HEK293 (cell line): ENCODE measurements around the gene RHBDD1.
"Not testable (repeated sequence)": the region's sequence is repeated elsewhere in the genome, so short reads cannot be mapped to it uniquely, and the experiment has no call there.

Experiments used
- CTCF ChIA-PET: fragments of 350-600 bp; formaldehyde crosslinking; extraction: SDS; loops from one replicate; lab custom pipeline; 2021; ENCODE audit warnings: antibody characterized with exemption; lab: Yijun Ruan, JAX
- POLR2A ChIA-PET: fragments of 300-600 bp; formaldehyde crosslinking; extraction: SDS; loops from one replicate; lab custom pipeline; 2020; ENCODE audit warnings: antibody characterized with exemption, inconsistent platforms; lab: Yijun Ruan, JAX
- H3K27ac ChIP-seq: fragments of 200-500 bp; sonication (Bioruptor generic); 2 replicates; pipeline ENCODE4 v1.5.1; 2014; ENCODE audit warnings: low read depth, low read length, control low read depth, inconsistent platforms; ENCODE audit errors: extremely low read depth
- H3K36me3 ChIP-seq, 2 experiments: fragments of 200-500 bp in 1 of 2; sonication (Bioruptor generic) in 1 of 2; 1 replicate in 1 of 2; 2 replicates in 1 of 2; pipeline ENCODE4 v1.5.1; 2014 to 2017; ENCODE audit warnings: inconsistent platforms in 2 of 2, low read length in 2 of 2; ENCODE audit not compliant: control insufficient read depth in 2 of 2, insufficient read depth in 1 of 2
- H3K4me1 ChIP-seq: fragments of 200-500 bp; sonication (Bioruptor generic); 2 replicates; pipeline ENCODE4 v1.5.1; 2014; ENCODE audit warnings: mild to moderate bottlenecking, low read length, inconsistent platforms; ENCODE audit not compliant: control insufficient read depth, insufficient read depth
- H3K4me3 ChIP-seq: 2 replicates; pipeline ENCODE4 v1.5.1; 2011; ENCODE audit warnings: low read depth, mild to moderate bottlenecking, control low read depth, low read length, moderate library complexity
- H3K9me3 ChIP-seq: fragments of 200-500 bp; sonication (Bioruptor generic); 2 replicates; pipeline ENCODE4 v1.5.1; 2014; ENCODE audit warnings: low read depth, low read length, inconsistent platforms; ENCODE audit not compliant: control insufficient read depth, insufficient read depth
- RBAK ChIP-seq: fragments of 450-650 bp; formaldehyde crosslinking; IDR thresholded peaks from 2 replicates; pipeline ENCODE4 v1.5.1; 2016; ENCODE audit warnings: missing biosample characterization, missing genetic modification characterization
- TRIM28 ChIP-seq: IDR thresholded peaks from 2 replicates; pipeline ENCODE4 v1.6.1; 2011; ENCODE audit warnings: low read length, control low read depth, borderline replicate concordance
- ZBTB7A ChIP-seq: fragments of 450-650 bp; formaldehyde crosslinking; IDR thresholded peaks from 2 replicates; pipeline ENCODE4 v1.5.1; 2016; ENCODE audit warnings: low read depth, missing biosample characterization, missing genetic modification characterization
- ZNF133 ChIP-seq: fragments of 450-650 bp; formaldehyde crosslinking; IDR thresholded peaks from 2 replicates; pipeline ENCODE4 v1.5.1; 2016; ENCODE audit warnings: missing biosample characterization, missing genetic modification characterization
- ZNF184 ChIP-seq: fragments of 450-650 bp; IDR thresholded peaks from 2 replicates; pipeline ENCODE4 v1.5.1; 2018; ENCODE audit warnings: missing biosample characterization, mild to moderate bottlenecking, missing genetic modification characterization
- ZNF239 ChIP-seq: fragments of 450-650 bp; formaldehyde crosslinking; IDR thresholded peaks from 2 replicates; pipeline ENCODE4 v1.5.1; 2016; ENCODE audit warnings: missing biosample characterization, missing genetic modification characterization
- ZNF350 ChIP-seq: fragments of 450-650 bp; formaldehyde crosslinking; IDR thresholded peaks from 2 replicates; pipeline ENCODE4 v1.5.0; 2017; ENCODE audit warnings: missing biosample characterization, mild to moderate bottlenecking, missing genetic modification characterization
- ZNF654 ChIP-seq: fragments of 450-650 bp; formaldehyde crosslinking; IDR thresholded peaks from 2 replicates; pipeline ENCODE4 v1.5.1; 2016; ENCODE audit warnings: low read depth, missing biosample characterization, missing genetic modification characterization
- ZNF707 ChIP-seq: fragments of 450-650 bp; formaldehyde crosslinking; IDR thresholded peaks from 2 replicates; pipeline ENCODE4 v1.5.1; 2016; ENCODE audit warnings: missing biosample characterization, missing genetic modification characterization
- ZNF747 ChIP-seq: fragments of 450-650 bp; formaldehyde crosslinking; IDR thresholded peaks from 2 replicates; pipeline ENCODE4 v1.5.1; 2016; ENCODE audit warnings: missing biosample characterization, missing genetic modification characterization
- ZNF830 ChIP-seq: fragments of 450-650 bp; IDR thresholded peaks from 2 replicates; pipeline ENCODE4 v1.5.0; 2018; ENCODE audit warnings: missing biosample characterization, missing genetic modification characterization, low read depth, mild to moderate bottlenecking, moderate library complexity
- TF ChIP-seq, protein P1 (sequence below): fragments of 450-650 bp; formaldehyde crosslinking; IDR thresholded peaks from 2 replicates; pipeline ENCODE4 v1.5.0; 2017; ENCODE audit warnings: missing biosample characterization, missing genetic modification characterization, borderline replicate concordance
- TF ChIP-seq, protein P2 (sequence below): fragments of 450-650 bp; formaldehyde crosslinking; IDR thresholded peaks from 2 replicates; pipeline ENCODE4 v1.5.1; 2016; ENCODE audit warnings: missing biosample characterization, missing genetic modification characterization
- TF ChIP-seq, protein P3 (sequence below): fragments of 450-650 bp; formaldehyde crosslinking; IDR thresholded peaks from 2 replicates; pipeline ENCODE4 v1.5.1; 2016; ENCODE audit warnings: missing biosample characterization, missing genetic modification characterization
- TF ChIP-seq, protein P4 (sequence below): fragments of 450-650 bp; formaldehyde crosslinking; IDR thresholded peaks from 2 replicates; pipeline ENCODE4 v1.5.1; 2017; ENCODE audit warnings: missing biosample characterization, missing genetic modification characterization

RHBDD1 gene

DNA sequence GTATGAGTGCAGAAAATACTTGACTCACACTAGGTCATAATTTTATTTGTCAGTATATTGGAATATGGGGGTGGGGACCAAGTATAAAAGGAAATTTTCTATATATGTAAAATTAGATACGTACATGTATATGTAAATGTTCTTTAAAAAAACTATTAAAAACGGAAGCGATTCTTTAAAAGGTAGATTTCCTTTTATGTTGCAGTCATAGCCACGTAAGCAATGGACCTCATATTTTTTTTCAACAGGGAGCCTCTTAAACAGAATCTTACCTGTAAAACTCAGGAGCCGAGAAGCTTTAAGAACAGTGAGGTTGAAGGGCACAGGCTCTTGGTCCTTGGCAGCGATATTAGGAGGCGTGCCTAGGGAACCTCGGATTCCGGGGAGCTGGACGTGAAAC, 3.3 kb downstream of the RHBDD1 start (continued):
- TF ChIP-seq, protein P1, sequence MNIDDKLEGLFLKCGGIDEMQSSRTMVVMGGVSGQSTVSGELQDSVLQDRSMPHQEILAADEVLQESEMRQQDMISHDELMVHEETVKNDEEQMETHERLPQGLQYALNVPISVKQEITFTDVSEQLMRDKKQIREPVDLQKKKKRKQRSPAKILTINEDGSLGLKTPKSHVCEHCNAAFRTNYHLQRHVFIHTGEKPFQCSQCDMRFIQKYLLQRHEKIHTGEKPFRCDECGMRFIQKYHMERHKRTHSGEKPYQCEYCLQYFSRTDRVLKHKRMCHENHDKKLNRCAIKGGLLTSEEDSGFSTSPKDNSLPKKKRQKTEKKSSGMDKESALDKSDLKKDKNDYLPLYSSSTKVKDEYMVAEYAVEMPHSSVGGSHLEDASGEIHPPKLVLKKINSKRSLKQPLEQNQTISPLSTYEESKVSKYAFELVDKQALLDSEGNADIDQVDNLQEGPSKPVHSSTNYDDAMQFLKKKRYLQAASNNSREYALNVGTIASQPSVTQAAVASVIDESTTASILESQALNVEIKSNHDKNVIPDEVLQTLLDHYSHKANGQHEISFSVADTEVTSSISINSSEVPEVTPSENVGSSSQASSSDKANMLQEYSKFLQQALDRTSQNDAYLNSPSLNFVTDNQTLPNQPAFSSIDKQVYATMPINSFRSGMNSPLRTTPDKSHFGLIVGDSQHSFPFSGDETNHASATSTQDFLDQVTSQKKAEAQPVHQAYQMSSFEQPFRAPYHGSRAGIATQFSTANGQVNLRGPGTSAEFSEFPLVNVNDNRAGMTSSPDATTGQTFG (tag by site-specific recombination), result no peak
- TF ChIP-seq ZNF133 (tag by site-specific recombination), result no peak
- TF ChIP-seq, protein P2, sequence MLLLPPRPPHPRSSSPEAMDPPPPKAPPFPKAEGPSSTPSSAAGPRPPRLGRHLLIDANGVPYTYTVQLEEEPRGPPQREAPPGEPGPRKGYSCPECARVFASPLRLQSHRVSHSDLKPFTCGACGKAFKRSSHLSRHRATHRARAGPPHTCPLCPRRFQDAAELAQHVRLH, result no peak
- no peak for TF ChIP-seq RBAK (tag by site-specific recombination)
- no peak for TF ChIP-seq ZBTB7A (tag by site-specific recombination)

DNA sequence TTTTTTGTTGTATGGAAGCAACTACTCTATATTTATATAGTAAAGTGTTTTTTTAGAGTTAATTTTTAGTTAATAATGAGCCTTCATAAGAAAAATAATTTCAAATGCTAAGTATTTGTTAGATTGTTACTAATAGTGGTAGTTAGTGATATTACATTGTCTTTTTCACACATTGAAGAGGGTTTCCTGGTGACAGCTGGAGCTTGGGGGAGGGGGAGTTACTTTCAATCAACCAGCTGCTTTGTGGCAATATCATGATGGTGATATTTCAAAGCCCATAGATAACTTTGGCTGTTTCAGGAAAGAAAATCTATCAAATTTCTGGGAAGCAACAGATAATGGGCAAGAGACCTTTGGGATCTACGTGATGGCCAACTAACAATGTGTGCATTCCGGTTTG, 4.1 kb downstream of the RHBDD1 start:
- no peak overlapping the region for H3K4me3 ChIP-seq
- POLR2A ChIA-PET, result no interaction called here
- TF ChIP-seq TRIM28 (no peak), ZNF350 (tag by site-specific recombination) (no peak), ZNF239 (tag by site-specific recombination) (no peak), ZNF654 (tag by site-specific recombination) (no peak), ZNF707 (tag by site-specific recombination) (no peak), ZNF747 (no peak), ZNF830 (no peak), ZNF184 (tag by site-specific recombination) (no peak)
- TF ChIP-seq, protein P3, sequence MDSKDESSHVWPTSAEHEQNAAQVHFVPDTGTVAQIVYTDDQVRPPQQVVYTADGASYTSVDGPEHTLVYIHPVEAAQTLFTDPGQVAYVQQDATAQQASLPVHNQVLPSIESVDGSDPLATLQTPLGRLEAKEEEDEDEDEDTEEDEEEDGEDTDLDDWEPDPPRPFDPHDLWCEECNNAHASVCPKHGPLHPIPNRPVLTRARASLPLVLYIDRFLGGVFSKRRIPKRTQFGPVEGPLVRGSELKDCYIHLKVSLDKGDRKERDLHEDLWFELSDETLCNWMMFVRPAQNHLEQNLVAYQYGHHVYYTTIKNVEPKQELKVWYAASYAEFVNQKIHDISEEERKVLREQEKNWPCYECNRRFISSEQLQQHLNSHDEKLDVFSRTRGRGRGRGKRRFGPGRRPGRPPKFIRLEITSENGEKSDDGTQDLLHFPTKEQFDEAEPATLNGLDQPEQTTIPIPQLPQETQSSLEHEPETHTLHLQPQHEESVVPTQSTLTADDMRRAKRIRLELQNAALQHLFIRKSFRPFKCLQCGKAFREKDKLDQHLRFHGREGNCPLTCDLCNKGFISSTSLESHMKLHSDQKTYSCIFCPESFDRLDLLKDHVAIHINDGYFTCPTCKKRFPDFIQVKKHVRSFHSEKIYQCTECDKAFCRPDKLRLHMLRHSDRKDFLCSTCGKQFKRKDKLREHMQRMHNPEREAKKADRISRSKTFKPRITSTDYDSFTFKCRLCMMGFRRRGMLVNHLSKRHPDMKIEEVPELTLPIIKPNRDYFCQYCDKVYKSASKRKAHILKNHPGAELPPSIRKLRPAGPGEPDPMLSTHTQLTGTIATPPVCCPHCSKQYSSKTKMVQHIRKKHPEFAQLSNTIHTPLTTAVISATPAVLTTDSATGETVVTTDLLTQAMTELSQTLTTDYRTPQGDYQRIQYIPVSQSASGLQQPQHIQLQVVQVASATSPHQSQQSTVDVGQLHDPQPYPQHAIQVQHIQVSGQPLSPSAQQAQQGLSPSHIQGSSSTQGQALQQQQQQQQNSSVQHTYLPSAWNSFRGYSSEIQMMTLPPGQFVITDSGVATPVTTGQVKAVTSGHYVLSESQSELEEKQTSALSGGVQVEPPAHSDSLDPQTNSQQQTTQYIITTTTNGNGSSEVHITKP (tag by site-specific recombination), result no peak
- TF ChIP-seq, protein P4, sequence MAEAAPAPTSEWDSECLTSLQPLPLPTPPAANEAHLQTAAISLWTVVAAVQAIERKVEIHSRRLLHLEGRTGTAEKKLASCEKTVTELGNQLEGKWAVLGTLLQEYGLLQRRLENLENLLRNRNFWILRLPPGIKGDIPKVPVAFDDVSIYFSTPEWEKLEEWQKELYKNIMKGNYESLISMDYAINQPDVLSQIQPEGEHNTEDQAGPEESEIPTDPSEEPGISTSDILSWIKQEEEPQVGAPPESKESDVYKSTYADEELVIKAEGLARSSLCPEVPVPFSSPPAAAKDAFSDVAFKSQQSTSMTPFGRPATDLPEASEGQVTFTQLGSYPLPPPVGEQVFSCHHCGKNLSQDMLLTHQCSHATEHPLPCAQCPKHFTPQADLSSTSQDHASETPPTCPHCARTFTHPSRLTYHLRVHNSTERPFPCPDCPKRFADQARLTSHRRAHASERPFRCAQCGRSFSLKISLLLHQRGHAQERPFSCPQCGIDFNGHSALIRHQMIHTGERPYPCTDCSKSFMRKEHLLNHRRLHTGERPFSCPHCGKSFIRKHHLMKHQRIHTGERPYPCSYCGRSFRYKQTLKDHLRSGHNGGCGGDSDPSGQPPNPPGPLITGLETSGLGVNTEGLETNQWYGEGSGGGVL (tag by site-specific recombination), result no peak
- TF ChIP-seq, all 188 proteins: peak for 0
- H3K4me1 ChIP-seq, result 0 out of 2 replicates have a peak, but pooled peaks cover 4% of the 10 kb centered on the region
- no peak overlapping the region for H3K27ac ChIP-seq
- peaks cover 0 to 16% of the 10 kb centered on the region in 2 experiments; a peak in 1 of 3 replicates for H3K36me3 ChIP-seq
- H3K9me3 ChIP-seq, result no peaks in the 10 kb centered on the region
- CTCF ChIA-PET, result interaction anchor here (1.0 kb wide), 1 partner anchor 37 kb away, joined by 3 read pairs; no protein-coding TSS in a partner anchor

DNA sequence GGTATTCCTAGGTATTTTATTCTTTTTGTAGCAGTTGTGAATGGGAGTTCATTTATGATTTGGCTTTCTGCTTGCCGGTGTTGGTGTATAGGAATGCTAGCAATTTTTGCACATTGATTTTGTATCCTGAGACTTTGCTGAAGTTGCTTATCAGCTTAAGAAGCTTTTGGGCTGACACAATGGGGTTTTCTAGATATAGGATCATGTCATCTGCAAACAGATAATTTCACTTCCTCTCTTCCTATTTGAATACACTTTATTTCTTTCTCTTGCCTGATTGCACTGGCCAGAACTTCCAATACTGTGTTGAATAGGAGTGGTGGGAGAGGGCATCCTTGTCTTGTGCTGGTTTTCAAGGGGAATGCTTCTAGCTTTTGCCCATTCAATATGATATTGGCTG, 7.1 kb downstream of the RHBDD1 start:
- H3K4me3 ChIP-seq, H3K4me1 ChIP-seq, POLR2A ChIA-PET, H3K9me3 ChIP-seq, CTCF ChIA-PET, H3K27ac ChIP-seq: not testable (repeated sequence)
- H3K36me3 ChIP-seq, result peaks cover 0 to 16% of the 10 kb centered on the region in 2 experiments; a peak in 1 of 3 replicates
